GM18951 (cell line): ENCODE measurements around the gene SLC25A42.

Source experiments
- POLR2A ChIP-seq: IDR thresholded peaks from 4 replicates; pipeline ENCODE4 v1.6.1; 2011; ENCODE audit warnings: mild to moderate bottlenecking; ENCODE audit not compliant: insufficient read length, insufficient read depth; ENCODE audit errors: extremely low read depth
- in situ Hi-C: fragments of 300-500 bp; cut with MboI; formaldehyde crosslinking; loops from one replicate; pipeline ENCODE4 v1.12.0; 2022; ENCODE audit warnings: low sequenced_read_pairs, mixed read lengths, inconsistent platforms; ENCODE audit not compliant: unreplicated experiment

The SLC25A42 gene

GRCh38 chr19:19068659-19069654, 5.2 kb downstream of the SLC25A42 start:
- in situ Hi-C loops = no loop called here
- TF ChIP-seq POLR2A = no peak

DNA sequence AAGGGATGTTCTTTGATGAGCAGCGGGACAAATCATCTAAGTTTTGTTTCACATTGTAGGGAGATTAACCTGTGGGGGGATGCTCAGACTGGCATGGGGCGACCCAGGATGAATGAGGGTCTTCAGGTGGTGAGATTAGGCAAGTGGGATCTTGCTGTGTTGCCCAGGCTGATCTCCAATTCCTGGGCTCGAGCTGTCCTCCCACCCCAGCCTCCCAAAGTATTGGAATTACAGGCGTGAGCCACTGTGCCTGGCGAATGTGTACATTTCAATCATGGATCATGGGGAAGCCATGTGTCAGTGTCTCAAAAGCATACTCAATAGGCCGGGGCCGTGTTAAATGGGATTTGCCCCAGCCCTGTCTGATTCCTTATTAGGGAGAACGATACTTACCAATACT, 8.1 kb downstream of the SLC25A42 start:
- in situ Hi-C loops = no loop called here
- TF ChIP-seq POLR2A = no peak

GRCh38 chr19:19074196-19074882, 10.5 kb downstream of the SLC25A42 start:
- in situ Hi-C loops = no loop called here
- TF ChIP-seq POLR2A = no peak

GRCh38 chr19:19075126-19075525, 11.3 kb downstream of the SLC25A42 start:
- TF ChIP-seq POLR2A = no peak
- in situ Hi-C loops = no loop called here

DNA sequence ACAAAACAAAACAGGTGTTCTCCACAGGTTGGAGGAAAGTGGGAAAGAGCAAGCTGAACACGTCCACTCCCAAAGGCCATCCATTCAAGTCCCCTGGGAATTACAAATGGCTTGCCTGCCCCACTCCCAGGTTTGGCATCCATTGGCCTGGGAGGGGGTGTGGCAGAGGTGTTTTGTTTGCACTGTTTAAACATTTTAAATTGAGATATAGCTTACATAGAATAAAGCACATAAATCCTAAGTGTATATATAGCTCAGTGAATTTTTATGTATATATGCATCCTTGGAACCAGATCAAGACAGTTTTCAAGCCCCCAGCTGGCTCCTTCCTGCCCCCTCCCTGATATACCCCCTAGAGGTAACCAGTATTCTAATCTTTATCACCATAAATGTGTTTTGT, 12.7 kb downstream of the SLC25A42 start:
- in situ Hi-C loops = no loop called here
- no peak for TF ChIP-seq POLR2A

DNA sequence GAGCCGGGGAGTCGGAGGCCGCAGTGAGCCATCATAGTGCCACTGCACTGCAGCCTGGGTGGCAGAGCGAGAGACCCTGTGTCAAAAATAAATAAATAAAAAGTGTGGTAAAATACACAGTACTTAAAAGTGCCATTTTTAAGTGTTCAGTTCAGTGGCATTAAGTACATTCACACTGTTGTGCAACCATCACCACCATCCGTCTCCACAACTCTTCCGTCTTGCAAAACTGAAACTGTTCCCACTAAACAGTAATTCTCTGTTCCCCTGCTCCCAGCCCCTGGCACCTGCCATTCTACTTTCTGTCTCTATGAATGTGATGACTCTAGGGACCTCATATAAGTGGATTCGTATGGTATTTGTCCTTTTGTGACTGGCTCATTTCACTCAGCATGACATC, 13.3 kb downstream of the SLC25A42 start:
- no peak for TF ChIP-seq POLR2A
- in situ Hi-C loops = no loop called here

GRCh38 chr19:19078801-19079200, 15.0 kb downstream of the SLC25A42 start:
- no peak for TF ChIP-seq POLR2A
- in situ Hi-C loops = no loop called here

GRCh38 chr19:19079571-19079970, 15.8 kb downstream of the SLC25A42 start:
- in situ Hi-C loops = no loop called here
- no peak for TF ChIP-seq POLR2A

DNA sequence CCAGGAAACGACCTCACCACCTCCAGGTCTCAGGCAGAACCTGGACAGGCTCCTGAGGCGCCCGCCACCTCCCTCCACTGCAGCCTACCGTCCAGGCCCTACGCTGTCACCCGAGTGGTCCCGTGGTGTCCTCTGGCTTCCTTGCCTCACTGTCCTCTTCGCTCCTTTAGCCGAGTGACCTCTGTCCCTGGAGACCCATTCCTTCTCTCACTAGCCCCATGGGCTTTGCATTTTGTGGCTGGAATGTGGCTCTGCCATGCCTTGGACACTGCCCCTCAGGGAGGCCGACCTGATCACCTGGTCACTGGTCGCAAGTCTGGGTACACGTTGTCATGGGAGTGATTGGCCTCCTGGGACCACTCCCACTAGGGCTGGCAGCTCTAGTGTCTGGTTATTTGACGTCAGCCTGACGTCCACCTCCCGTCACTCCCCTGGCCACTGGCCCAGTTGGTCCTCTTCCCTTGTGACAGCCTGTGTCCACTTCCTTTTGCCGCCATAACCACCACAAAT, 17.9 kb downstream of the SLC25A42 start:
- TF ChIP-seq POLR2A = no peak
- in situ Hi-C loops = no loop called here

GRCh38 chr19:19083413-19084178, 19.8 kb downstream of the SLC25A42 start:
- in situ Hi-C loops = no loop called here
- no peak for TF ChIP-seq POLR2A

- TF ChIP-seq POLR2A = no peak
Observed at GRCh38 chr19:19087676-19088075, 23.9 kb downstream of the SLC25A42 start.

DNA sequence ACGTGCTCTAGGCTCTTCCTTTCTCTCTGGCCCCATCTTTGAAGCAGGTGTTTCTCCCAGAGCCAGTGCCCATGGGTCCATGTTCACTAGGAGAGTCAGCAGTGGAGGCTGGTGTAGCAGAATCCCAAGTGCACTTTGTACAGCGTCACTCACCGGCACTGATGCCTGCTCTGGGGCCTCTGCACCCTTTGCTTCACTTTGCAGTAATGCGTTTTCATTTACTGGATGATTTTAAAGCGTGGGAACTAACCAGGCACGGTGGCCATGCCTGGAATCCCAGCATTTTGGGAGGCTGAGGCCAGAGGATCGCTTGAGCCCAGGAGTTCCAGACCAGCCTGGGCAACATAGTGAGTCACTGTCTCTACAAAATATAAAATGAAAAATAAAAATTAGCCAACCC, 30.7 kb downstream of the SLC25A42 start:
- in situ Hi-C loops = no loop called here
- no peak for TF ChIP-seq POLR2A

More at GRCh38 chr19:19087676-19088075, 23.9 kb downstream of the SLC25A42 start:
- in situ Hi-C loops = no loop called here

- TF ChIP-seq POLR2A = no peak
- in situ Hi-C loops = no loop called here
Observed at GRCh38 chr19:19095691-19096090, 31.9 kb downstream of the SLC25A42 start.
